Measurements from ENCODE around the gene GSTK1. TPM values are rescaled to one million over a fixed set of nuclear protein-coding genes. Genes with fewer than 3 reads are reported as not detected.

The GSTK1 gene
- total and polyA plus RNA-seq, 2 donors (not counting 1 experiment from before 2014, with no cell fraction given) = 181 to 315 TPM

GRCh38 chr7:143235561-143235960 lies 27.7 kb upstream of the GSTK1 start:
- no CpG with 5 or more reads among the region's 1 CpG for WGBS (ENCODE audit: insufficient coverage)
- Histone ChIP-seq H3K36me3 (replicated peaks in 1 of 2; ENCODE audit: control extremely low read depth in 1 of 2, control insufficient read depth in 1 of 2, extremely low read depth in 1 of 2, insufficient read depth in 2 of 2, low read length in 1 of 2) (no peaks in the 10 kb centered on the region), H3K9ac (ENCODE audit: low read length) (no peak overlapping the region), H3K9me3 (ENCODE audit: control extremely low read depth in 1 of 3, control insufficient read depth in 2 of 3, insufficient read depth in 1 of 3, low read length in 2 of 3) (peaks cover 5 to 18% (median 8%) of the 10 kb centered on the region in 3 donors), H3K79me2 (ENCODE audit: control insufficient read depth, insufficient read depth, low read length) (no peaks in the 10 kb centered on the region), H3K27ac (ENCODE audit: low read length in 2 of 2) (no peak overlapping the region), H3K4me2 (replicated peaks; ENCODE audit: low read depth, low read length, poor library complexity, severe bottlenecking) (no peak overlapping the region), H3K4me1 (ENCODE audit: control insufficient read depth in 2 of 2, insufficient read depth in 2 of 2, low read length in 2 of 2) (peaks cover 0 to under 1% of the 10 kb centered on the region in 2 donors), H4K20me1 (ENCODE audit: control insufficient read depth, insufficient read depth, low read length, poor library complexity, severe bottlenecking) (no peaks in the 10 kb centered on the region), H2AFZ (ENCODE audit: insufficient read depth, low read depth, low read length, poor library complexity, severe bottlenecking) (no peak overlapping the region), H3K4me3 (ENCODE audit: control extremely low read depth in 1 of 5, extremely low read depth in 1 of 5, insufficient read depth in 1 of 5, low read depth in 2 of 5, low read length in 4 of 5) (no peak overlapping the region), H3K27me3 (replicated peaks in 1 of 4; ENCODE audit: control extremely low read depth in 1 of 4, control insufficient read depth in 3 of 4, insufficient read depth in 4 of 4, low read length in 3 of 4) (peaks cover 0 to 4% (median 0%) of the 10 kb centered on the region in 4 experiments)
- H3K27ac Mint-ChIP-seq = no peak overlapping the region
- H3K9me3 Mint-ChIP-seq (ENCODE audit: insufficient read depth) = peaks cover 13% of the 10 kb centered on the region
- ATAC-seq (ENCODE audit: low read depth) (no peak), DNase-seq (no peak)
- intact Hi-C loops (cut with micrococcal nuclease) = no loop called here
- peaks cover 30% of the 10 kb centered on the region for H3K27me3 Mint-ChIP-seq
- ChIA-PET CTCF (interaction anchor here (2.6 kb wide), 1 partner anchor 181 kb away, joined by 9 read pairs; no protein-coding TSS in a partner anchor), POLR2A (no interaction called here)
- H3K4me1 Mint-ChIP-seq = peaks cover under 1% of the 10 kb centered on the region
- TF ChIP-seq EZH2 (IDR thresholded peaks at IDR 0.05; ENCODE audit: borderline replicate concordance, insufficient read depth, low read depth, low read length, poor library complexity, severe bottlenecking) (no peak), CTCF (IDR thresholded peaks at IDR 0.05) (no peak)
- no peak overlapping the region for H3K4me3 Mint-ChIP-seq

- H3K27ac Mint-ChIP-seq = no peak overlapping the region
- Histone ChIP-seq H4K20me1 (ENCODE audit: control insufficient read depth, insufficient read depth, low read length, poor library complexity, severe bottlenecking) (no peaks in the 10 kb centered on the region), H3K4me2 (replicated peaks; ENCODE audit: low read depth, low read length, poor library complexity, severe bottlenecking) (no peak overlapping the region), H3K27me3 (replicated peaks in 1 of 4; ENCODE audit: control extremely low read depth in 1 of 4, control insufficient read depth in 3 of 4, insufficient read depth in 4 of 4, low read length in 3 of 4) (peaks cover 0 to 4% (median 2%) of the 10 kb centered on the region in 4 experiments), H3K4me1 (ENCODE audit: control insufficient read depth in 2 of 2, insufficient read depth in 2 of 2, low read length in 2 of 2) (peaks cover 4% of the 10 kb centered on the region in 2 donors), H3K9ac (ENCODE audit: low read length) (no peak overlapping the region), H2AFZ (ENCODE audit: insufficient read depth, low read depth, low read length, poor library complexity, severe bottlenecking) (no peak overlapping the region), H3K27ac (ENCODE audit: low read length in 2 of 2) (no peak overlapping the region), H3K9me3 (ENCODE audit: control extremely low read depth in 1 of 3, control insufficient read depth in 2 of 3, insufficient read depth in 1 of 3, low read length in 2 of 3) (peaks cover 5 to 18% (median 8%) of the 10 kb centered on the region in 3 donors), H3K79me2 (ENCODE audit: control insufficient read depth, insufficient read depth, low read length) (no peaks in the 10 kb centered on the region), H3K4me3 (ENCODE audit: control extremely low read depth in 1 of 5, extremely low read depth in 1 of 5, insufficient read depth in 1 of 5, low read depth in 2 of 5, low read length in 4 of 5) (no peak overlapping the region), H3K36me3 (replicated peaks in 1 of 2; ENCODE audit: control extremely low read depth in 1 of 2, control insufficient read depth in 1 of 2, extremely low read depth in 1 of 2, insufficient read depth in 2 of 2, low read length in 1 of 2) (no peaks in the 10 kb centered on the region)
- ChIA-PET CTCF (no interaction called here), POLR2A (no interaction called here)
- peaks cover 33% of the 10 kb centered on the region for H3K27me3 Mint-ChIP-seq
- intact Hi-C loops (cut with micrococcal nuclease) = no loop called here
- ATAC-seq (ENCODE audit: low read depth) (no peak), DNase-seq (no peak)
- WGBS (ENCODE audit: insufficient coverage) = no CpG with 5 or more reads among the region's 3 CpGs
- TF ChIP-seq EZH2 (IDR thresholded peaks at IDR 0.05; ENCODE audit: borderline replicate concordance, insufficient read depth, low read depth, low read length, poor library complexity, severe bottlenecking) (no peak), CTCF (IDR thresholded peaks at IDR 0.05) (no peak)
- H3K9me3 Mint-ChIP-seq (ENCODE audit: insufficient read depth) = peaks cover 13% of the 10 kb centered on the region
- H3K4me1 Mint-ChIP-seq = peaks cover 5% of the 10 kb centered on the region
- no peak overlapping the region for H3K4me3 Mint-ChIP-seq
Measured at GRCh38 chr7:143236408-143236990, 26.7 kb upstream of the GSTK1 start.

Data from B cell (primary cell).